Keratinocyte (primary cell): ENCODE results near the gene TFF1. TPM values are rescaled to one million over a fixed set of nuclear protein-coding genes. Genes with fewer than 3 reads are reported as not detected.

Experiments
- DNase-seq: peaks from one replicate; pipeline ENCODE4 v3.0.0-alpha.2; 2011; ENCODE audit warnings: low read depth, missing footprints, low spot score
- FAIRE-seq: peaks from 2 replicates; lab custom pipeline; 2011; peaks lifted over from hg19 to GRCh38; lab: Jason Lieb, UNC
- H2AFZ ChIP-seq: 2 replicates; pipeline ENCODE4 v1.6.0; 2012; ENCODE audit warnings: low read length, control low read depth, inconsistent platforms; ENCODE audit not compliant: control insufficient read depth
- H3K27ac ChIP-seq: 2 replicates; pipeline ENCODE4 v1.5.1; 2011; ENCODE audit warnings: low read length; ENCODE audit not compliant: control insufficient read depth, insufficient read depth
- H3K27me3 ChIP-seq: 3 replicates; pipeline ENCODE4 v1.6.0; 2011; ENCODE audit warnings: low read length; ENCODE audit not compliant: control insufficient read depth, insufficient read depth; ENCODE audit errors: extremely low read depth
- H3K36me3 ChIP-seq, 2 experiments: 2 replicates in 1 of 2; 3 replicates in 1 of 2; pipeline ENCODE4 v1.5.1; 2011; ENCODE audit warnings: low read length in 2 of 2, mild to moderate bottlenecking in 1 of 2; ENCODE audit not compliant: control insufficient read depth in 2 of 2, insufficient read depth in 2 of 2; ENCODE audit errors: extremely low read depth in 1 of 2
- H3K4me1 ChIP-seq: 3 replicates; pipeline ENCODE4 v1.5.1; 2011; ENCODE audit warnings: low read length; ENCODE audit not compliant: control insufficient read depth, insufficient read depth; ENCODE audit errors: extremely low read depth
- H3K4me2 ChIP-seq: 3 replicates; pipeline ENCODE4 v1.6.0; 2011; ENCODE audit warnings: low read depth, low read length; ENCODE audit not compliant: control insufficient read depth, insufficient read depth; ENCODE audit errors: extremely low read depth
- H3K4me3 ChIP-seq, 3 experiments: fragments of 200-600 bp in 1 of 3; sonication (generic) in 1 of 3; 2 replicates in 2 of 3; 3 replicates in 1 of 3; pipeline ENCODE4 v1.5.1; 2011 to 2016; ENCODE audit warnings: low read length in 3 of 3, mild to moderate bottlenecking in 3 of 3, control low read depth in 2 of 3, inconsistent platforms in 1 of 3, low read depth in 1 of 3, mixed read lengths in 1 of 3, mixed run types in 1 of 3, moderate library complexity in 1 of 3; ENCODE audit not compliant: control insufficient read depth in 2 of 3, insufficient read depth in 2 of 3; ENCODE audit errors: extremely low read depth in 1 of 3
- H3K79me2 ChIP-seq: 2 replicates; pipeline ENCODE4 v1.6.0; 2012; ENCODE audit warnings: low read length; ENCODE audit not compliant: control insufficient read depth, insufficient read depth
- H3K9ac ChIP-seq: 3 replicates; pipeline ENCODE4 v1.6.0; 2011; ENCODE audit warnings: low read length; ENCODE audit not compliant: control insufficient read depth, insufficient read depth; ENCODE audit errors: extremely low read depth
- H3K9me1 ChIP-seq: 3 replicates; pipeline ENCODE4 v1.6.0; 2011; ENCODE audit warnings: low read length; ENCODE audit not compliant: control insufficient read depth, insufficient read depth; ENCODE audit errors: extremely low read depth
- H3K9me3 ChIP-seq: 2 replicates; pipeline ENCODE4 v1.5.1; 2012; ENCODE audit warnings: low read depth, low read length; ENCODE audit not compliant: control insufficient read depth
- H4K20me1 ChIP-seq: 3 replicates; pipeline ENCODE4 v1.6.0; 2011; ENCODE audit warnings: low read length; ENCODE audit not compliant: control insufficient read depth, insufficient read depth; ENCODE audit errors: extremely low read depth
- CTCF ChIP-seq, 3 experiments: IDR thresholded peaks in 1 of 3; conservative IDR thresholded peaks in 1 of 3; optimal IDR thresholded peaks in 1 of 3; 2 replicates in 2 of 3; 3 replicates in 1 of 3; pipeline versions ENCODE3 to v1.5.1; 2011; ENCODE audit warnings: low read length in 3 of 3, mild to moderate bottlenecking in 3 of 3, moderate library complexity in 2 of 3, control low read depth in 1 of 3, inconsistent platforms in 1 of 3; ENCODE audit not compliant: insufficient read depth in 2 of 3; ENCODE audit errors: extremely low read depth in 1 of 3
- EZH2 ChIP-seq: IDR thresholded peaks from one replicate; pipeline ENCODE4 v1.6.1; 2012; ENCODE audit warnings: inconsistent platforms, mild to moderate bottlenecking, low read length, moderate library complexity
- dilution Hi-C: fragments of 300-500 bp; cut with MboI; formaldehyde crosslinking; loops from one replicate; pipeline ENCODE4 v1.7.0; 2020; ENCODE audit warnings: low sequenced_read_pairs; ENCODE audit not compliant: extremely low pct_ligation_motif_present
- polyA plus RNA-seq, 5 experiments: library from polyadenylated mRNA; depleted of rRNA in 3 of 5; stranded (reverse) in 3 of 5; stranded (forward) in 1 of 5; unstranded in 1 of 5; fragments of >200 nt; gene quantifications; 1 replicate in 1 of 5; 2 replicates in 3 of 5; 3 replicates in 1 of 5; pipeline versions ENCODE4 v1.2.1 to v1.2.3, GENCODE V29; 2011 to 2012; ENCODE audit warnings: missing spikeins in 2 of 5, low read depth in 1 of 5, low replicate concordance in 1 of 5

TFF1 gene
- polyA plus RNA-seq, 1 donor (not counting 4 experiments of a cell fraction or from before 2014, with no cell fraction given) = not detected

GRCh38 chr21:42401820-42402251 is 35.5 kb upstream of the TFF1 start:
- Histone ChIP-seq H3K36me3 (no peaks in the 10 kb centered on the region), H3K27ac (no peak overlapping the region), H3K4me3 (no peak overlapping the region), H3K27me3 (peaks cover 6% of the 10 kb centered on the region), H3K4me1 (no peaks in the 10 kb centered on the region), H3K79me2 (no peaks in the 10 kb centered on the region), H3K4me2 (no peak overlapping the region), H4K20me1 (no peaks in the 10 kb centered on the region), H3K9me3 (no peaks in the 10 kb centered on the region), H2AFZ (no peak overlapping the region), H3K9ac (no peak overlapping the region), H3K9me1 (no peaks in the 10 kb centered on the region)
- FAIRE-seq = no peak
- no peak for DNase-seq
- no peak for TF ChIP-seq CTCF (optimal IDR thresholded peaks at IDR 0.05 in 1 of 3, IDR thresholded peaks at IDR 0.05 in 1 of 3, conservative IDR thresholded peaks at IDR 0.05 in 1 of 3; ENCODE audit: extremely low read depth in 1 of 3, insufficient read depth in 2 of 3, low read length in 3 of 3)
- TF ChIP-seq EZH2 = no peak
- dilution Hi-C loops = no loop called here

GRCh38 chr21:42401154-42401553 is 34.8 kb upstream of the TFF1 start:
- H4K20me1 ChIP-seq = no peaks in the 10 kb centered on the region
- H3K9ac ChIP-seq = no peak overlapping the region
- H3K9me1 ChIP-seq = no peaks in the 10 kb centered on the region
- H2AFZ ChIP-seq = no peak overlapping the region
- no peak overlapping the region for H3K4me2 ChIP-seq
- H3K9me3 ChIP-seq = no peaks in the 10 kb centered on the region
- TF ChIP-seq EZH2 (no peak), CTCF (optimal IDR thresholded peaks at IDR 0.05 in 1 of 3, IDR thresholded peaks at IDR 0.05 in 1 of 3, conservative IDR thresholded peaks at IDR 0.05 in 1 of 3; ENCODE audit: extremely low read depth in 1 of 3, insufficient read depth in 2 of 3, low read length in 3 of 3) (no peak)
- no peak overlapping the region for H3K4me3 ChIP-seq
- peaks cover 2% of the 10 kb centered on the region for H3K4me1 ChIP-seq
- DNase-seq (no peak), FAIRE-seq (no peak)
- H3K79me2 ChIP-seq = no peaks in the 10 kb centered on the region
- peaks cover 6% of the 10 kb centered on the region for H3K27me3 ChIP-seq
- dilution Hi-C loops = no loop called here
- no peak overlapping the region for H3K27ac ChIP-seq
- no peaks in the 10 kb centered on the region for H3K36me3 ChIP-seq
